ENCODE data around the gene OR13C8.

Gene OR13C8

GRCh38 chr9:104611213-104611612, 42.2 kb downstream of the OR13C8 start:
- DNase-seq: no peak

GRCh38 chr9:104617418-104617817, 48.5 kb downstream of the OR13C8 start:
- DNase-seq: no peak

GRCh38 chr9:104618104-104618503, 49.1 kb downstream of the OR13C8 start, which contains the start of gene OR13C9:
Gene OR13C9 (minus strand): TSS chr9:104618204. CDS start chr9:104618204, 0 bp downstream.
- DNase-seq: no peak
